Mucosa of descending colon (tissue), 3 donors: ENCODE data around the gene MAZ. TPM values are rescaled to one million over a fixed set of nuclear protein-coding genes. Genes with fewer than 3 reads are reported as not detected.
A peak's percentile ranks its signal among the peaks of the same experiment; 100 is the strongest.
"Not testable (repeated sequence)": the region's sequence is repeated elsewhere in the genome, so short reads cannot be mapped to it uniquely, and the experiment has no call there.

Experiments
- ATAC-seq: fragments of 200-7000 bp; cut with Tn5 transposase; one replicate; pipeline ENCODE4 v1.9.1; 2020; ENCODE audit warnings: mild to moderate bottlenecking, moderate library complexity
- DNase-seq, 3 donors: peaks; one replicate each; pipeline ENCODE4 v3.0.0-alpha.2; 2020
- H3K36me3 ChIP-seq: fragments of 200-600 bp; one replicate; pipeline ENCODE4 v1.8.0; 2021; ENCODE audit warnings: low read depth, mild to moderate bottlenecking
- H3K4me1 ChIP-seq: fragments of 200-600 bp; one replicate; pipeline ENCODE4 v1.8.0; 2021; ENCODE audit warnings: low read depth, mild to moderate bottlenecking
- H3K4me3 ChIP-seq: fragments of 200-600 bp; one replicate; pipeline ENCODE4 v1.8.0; 2021; ENCODE audit warnings: mild to moderate bottlenecking
- H3K9me3 ChIP-seq: fragments of 200-600 bp; one replicate; pipeline ENCODE4 v1.8.0; 2021; ENCODE audit warnings: mild to moderate bottlenecking
- CTCF ChIP-seq: fragments of 200-600 bp; IDR thresholded peaks from one replicate; pipeline ENCODE4 v1.8.0; 2022; ENCODE audit warnings: antibody characterized with exemption, mild to moderate bottlenecking
- intact Hi-C, 2 donors: fragments of 100-400 bp; cut with DNase I in 1 of 2; cut with micrococcal nuclease in 1 of 2; formaldehyde crosslinking; loops; one replicate each; pipeline versions ENCODE4 v1.11.0 to v1.11.1; 2022; cut with DNase I, micrococcal nuclease
- long read RNA-seq, 2 donors: library from polyadenylated mRNA; unstranded; transcript quantifications; one replicate each; pipeline ENCODE4 v2.0.0, GENCODE V29; 2019 to 2021
- total RNA-seq, 3 donors: library from RNA; stranded (reverse); fragmentation: NEBNext Ultra II Directional in 2 of 3; extraction: Animal tissue kit (Norgen Biotek cat#: 25700) in 2 of 3; gene quantifications; one replicate each; pipeline versions ENCODE4 v1.2.1 to v1.2.4, GENCODE V29; 2021 to 2023
- donor health status: DM: no; HTN: no; CAD: no; lungs with moderate emphysema.
- donor health status: DM: no; HTN: no; CAD: no.
- donor health status: DM: no; HTN: yes; CAD: no.

The MAZ gene
- total RNA-seq, result 100 to 1,000 TPM; 224 to 415 (median 225) TPM
- long read RNA-seq, donor 1, transcript MAZ-214 (3 exons, 1,464 nt), result minor isoform, 15 of 434 reads
- long read RNA-seq, donor 1, transcript MAZ-202 (5 exons, 2,532 nt), result major isoform, 169 of 434 reads
- long read RNA-seq, donor 1, transcript MAZ-201 (6 exons, 2,698 nt), result minor isoform, 92 of 434 reads
- long read RNA-seq, donor 1, partial matches to known transcripts, result 102 of 434 reads
- long read RNA-seq, donor 1, other reads (novel, unspliced or antisense), result 49 of 434 reads
- long read RNA-seq, donor 2, transcript MAZ-214 (3 exons, 1,464 nt), result major isoform, 6 of 15 reads
- long read RNA-seq, donor 2, partial matches to known transcripts, result 7 of 15 reads
- long read RNA-seq, donor 2, other reads (novel, unspliced or antisense), result 1 of 15 reads

DNA sequence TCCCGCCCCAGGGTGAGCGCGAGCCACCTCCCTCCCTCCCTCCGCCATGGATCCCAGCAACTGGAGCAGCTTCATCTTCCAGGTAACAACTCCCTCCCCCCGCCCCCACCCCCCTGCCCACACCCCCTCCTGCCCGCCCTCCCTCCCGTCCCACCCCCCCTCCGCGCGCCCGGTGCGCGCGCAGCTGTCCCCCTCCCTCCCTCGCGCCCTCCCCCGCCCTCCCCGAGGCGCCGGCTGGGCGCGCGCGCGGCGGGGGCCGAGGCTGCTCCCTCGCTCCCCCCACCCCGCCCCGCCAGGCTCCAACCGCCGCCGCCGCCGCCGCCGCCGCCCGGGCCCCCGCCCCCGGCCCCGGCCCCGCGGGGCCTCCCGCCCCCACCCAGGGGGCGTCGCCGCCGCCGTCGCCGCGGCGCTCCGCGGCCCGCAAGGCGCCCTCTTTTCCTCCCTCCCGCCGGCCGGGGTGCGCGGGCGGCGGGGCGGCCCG is at the start of gene MAZ:
Gene MAZ (plus strand): TSS at position 431 of the 481 bp plus-strand sequence. CDS start 173 bp downstream, outside the sequence.
- peak; percentile 17 for ATAC-seq

DNA sequence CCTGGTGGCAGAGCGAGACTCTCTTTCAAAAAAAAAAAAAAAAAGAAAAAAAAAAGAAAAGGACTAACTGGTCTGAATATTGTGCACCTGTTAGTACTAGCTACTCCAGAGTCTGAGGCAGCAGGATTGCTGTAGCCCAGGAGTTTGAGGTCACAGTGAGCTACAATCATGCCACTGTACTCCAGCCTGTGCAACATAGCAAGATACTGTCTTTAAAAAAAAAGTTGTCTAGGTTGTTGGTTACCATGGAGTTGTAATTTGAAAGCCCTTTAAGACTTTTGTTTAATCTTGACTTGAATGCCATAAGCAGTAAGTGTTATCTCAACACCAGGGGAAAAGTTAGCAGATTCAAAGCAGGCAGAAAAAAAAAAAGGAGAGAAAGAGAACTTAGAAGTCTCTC is 49.7 kb upstream of the MAZ start:
- no peak for DNase-seq
- ATAC-seq, result peak; percentile 49
- Histone ChIP-seq H3K4me3 (no peak overlapping the region), H3K36me3 (no peaks in the 10 kb centered on the region), H3K9me3 (no peaks in the 10 kb centered on the region), H3K4me1 (peaks cover 8% of the 10 kb centered on the region)
- no peak for TF ChIP-seq CTCF
- intact Hi-C loops, result no loop called here

More for the DNA sequence above, at the start of gene MAZ:
- intact Hi-C loops, result no loop called here
- Histone ChIP-seq H3K4me1 (peaks cover 39% of the 10 kb centered on the region), H3K4me3 (peak within 1 kb of the TSS; percentile 65), H3K9me3 (no peaks in the 10 kb centered on the region), H3K36me3 (no peaks in the 10 kb centered on the region)
- no peak for DNase-seq
- TF ChIP-seq CTCF, result no peak

GRCh38 chr16:29757086-29757485 is 49.2 kb upstream of the MAZ start:
- H3K4me1 ChIP-seq, H3K36me3 ChIP-seq, H3K9me3 ChIP-seq, H3K4me3 ChIP-seq, ATAC-seq, intact Hi-C loops, DNase-seq: not testable (repeated sequence)

GRCh38 chr16:29757950-29758466 is 48.3 kb upstream of the MAZ start:
- Histone ChIP-seq H3K4me3 (no peak overlapping the region), H3K9me3 (no peaks in the 10 kb centered on the region), H3K4me1 (peaks cover 8% of the 10 kb centered on the region), H3K36me3 (no peaks in the 10 kb centered on the region)
- intact Hi-C loops, result no loop called here
- peak; percentile 11 for ATAC-seq
- TF ChIP-seq CTCF, result no peak
- no peak for DNase-seq

DNA sequence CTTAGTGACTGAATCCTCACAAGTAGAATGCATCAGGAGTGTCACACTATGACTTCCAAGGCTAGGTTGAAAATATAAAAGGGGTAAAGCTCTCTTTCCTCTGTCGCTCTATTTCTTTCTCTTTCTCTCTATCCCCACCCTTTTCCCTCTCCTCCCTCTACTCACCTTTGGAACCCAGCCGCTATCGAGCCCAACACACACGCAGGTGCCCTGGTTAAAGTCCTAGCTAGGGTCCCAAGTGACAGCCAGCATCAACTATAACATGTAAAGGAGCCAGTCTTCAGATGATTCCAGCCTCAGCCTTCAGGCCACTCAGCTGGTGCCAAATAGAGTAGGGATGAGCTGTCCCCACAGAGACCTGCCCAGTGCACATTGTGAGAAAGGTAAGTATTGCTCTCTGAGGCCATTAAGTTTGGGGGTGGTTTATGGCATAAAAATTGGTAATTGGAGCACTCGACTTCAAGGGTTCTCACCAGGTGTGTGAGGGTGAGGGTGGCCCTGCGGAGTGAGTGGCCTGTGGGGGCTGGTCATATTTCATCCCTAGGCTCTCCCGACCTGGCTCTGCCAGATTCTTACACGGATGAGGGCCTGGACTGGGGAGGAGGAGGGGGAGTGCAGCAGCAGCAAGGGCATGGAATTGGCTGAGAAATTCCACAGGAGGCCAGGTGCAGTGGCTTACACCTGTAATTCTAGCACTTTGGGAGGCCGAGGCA is 45.6 kb upstream of the MAZ start:
- H3K4me1 ChIP-seq, result peaks cover 24% of the 10 kb centered on the region

DNA sequence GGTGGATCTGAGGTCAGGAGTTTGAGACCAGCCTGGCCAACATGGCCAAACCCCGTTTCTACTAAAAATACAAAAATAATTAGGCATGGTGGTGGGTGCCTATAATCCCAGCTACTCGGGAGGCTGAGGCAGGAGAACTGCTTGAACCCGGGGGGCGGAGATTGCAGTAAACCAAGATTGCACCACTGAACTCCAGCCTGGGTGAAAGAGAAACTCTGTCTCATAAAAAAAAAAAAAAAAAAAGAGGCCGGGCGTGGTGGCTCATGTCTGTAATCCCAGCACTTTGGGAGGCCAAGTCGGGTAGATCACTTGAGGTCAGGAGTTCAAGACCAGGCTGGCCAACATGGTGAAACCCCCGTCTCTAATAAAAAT is 45.1 kb upstream of the MAZ start:
- H3K36me3 ChIP-seq, H3K9me3 ChIP-seq, intact Hi-C loops, H3K4me3 ChIP-seq: not testable (repeated sequence)
- peak; percentile 24 for ATAC-seq
- DNase-seq, result peak in 1 of 3 donors; percentile 47
- peaks cover 27% of the 10 kb centered on the region for H3K4me1 ChIP-seq

More for the DNA sequence above, 45.6 kb upstream of the MAZ start:
- DNase-seq (peak in 2 of 3 donors; percentile 40 to 56), ATAC-seq (peak; percentile 39)
- Histone ChIP-seq H3K36me3 (no peaks in the 10 kb centered on the region), H3K4me3 (no peak overlapping the region), H3K9me3 (no peaks in the 10 kb centered on the region)
- intact Hi-C loops, result no loop called here
- TF ChIP-seq CTCF, result no peak
